Memory B cell (primary cell): ENCODE results near the gene SMARCC2.

Source experiments
- ATAC-seq: fragments of 150-1000 bp; cut with Tn5 transposase; 2 replicates; pipeline ENCODE4 v1.10.0; 2021; ENCODE audit warnings: low read depth, mild to moderate bottlenecking, moderate library complexity
- DNase-seq, 2 donors: peaks; one replicate each; pipeline ENCODE4 v3.0.0; 2022; ENCODE audit warnings: low spot score in 2 of 2
- H3K27ac Mint-ChIP-seq: one replicate; pipeline ENCODE4 v1.8.0; 2022; ENCODE audit warnings: mild to moderate bottlenecking, moderate library complexity, mixed read lengths
- H3K27me3 Mint-ChIP-seq: one replicate; pipeline ENCODE4 v1.8.0; 2022; ENCODE audit warnings: mixed read lengths
- H3K36me3 Mint-ChIP-seq: one replicate; pipeline ENCODE4 v1.8.0; 2022; ENCODE audit warnings: mild to moderate bottlenecking, mixed read lengths
- H3K4me1 Mint-ChIP-seq: one replicate; pipeline ENCODE4 v1.8.0; 2022; ENCODE audit warnings: mixed read lengths
- H3K4me3 Mint-ChIP-seq: one replicate; pipeline ENCODE4 v1.8.0; 2022; ENCODE audit warnings: mild to moderate bottlenecking, moderate library complexity, mixed read lengths
- H3K9me3 Mint-ChIP-seq: one replicate; pipeline ENCODE4 v1.8.0; 2022; ENCODE audit warnings: mixed read lengths

Gene SMARCC2

GRCh38 chr12:56164345-56164729, 24.9 kb downstream of the SMARCC2 start:
- ATAC-seq (no peak), DNase-seq (no peak)
- Mint-ChIP-seq H3K9me3 (no peaks in the 10 kb centered on the region), H3K4me1 (peaks cover 17% of the 10 kb centered on the region), H3K27ac (no peak overlapping the region), H3K4me3 (no peak overlapping the region), H3K36me3 (peaks cover 37% of the 10 kb centered on the region), H3K27me3 (no peaks in the 10 kb centered on the region)

- no peak for DNase-seq
- H3K9me3 Mint-ChIP-seq, result no peaks in the 10 kb centered on the region
- H3K27me3 Mint-ChIP-seq, result no peaks in the 10 kb centered on the region
- no peak for ATAC-seq
- H3K4me3 Mint-ChIP-seq, result no peak overlapping the region
- H3K4me1 Mint-ChIP-seq, result peaks cover 23% of the 10 kb centered on the region
- H3K36me3 Mint-ChIP-seq, result peaks cover 34% of the 10 kb centered on the region
- no peak overlapping the region for H3K27ac Mint-ChIP-seq
Measured at GRCh38 chr12:56163533-56164344, 25.5 kb downstream of the SMARCC2 start.

- DNase-seq (no peak), ATAC-seq (no peak)
- Mint-ChIP-seq H3K9me3 (no peaks in the 10 kb centered on the region), H3K4me3 (no peak overlapping the region), H3K27ac (no peak overlapping the region), H3K36me3 (peaks cover 31% of the 10 kb centered on the region), H3K4me1 (peaks cover 28% of the 10 kb centered on the region), H3K27me3 (no peaks in the 10 kb centered on the region)
Measured at GRCh38 chr12:56162468-56163290, 26.6 kb downstream of the SMARCC2 start.

DNA sequence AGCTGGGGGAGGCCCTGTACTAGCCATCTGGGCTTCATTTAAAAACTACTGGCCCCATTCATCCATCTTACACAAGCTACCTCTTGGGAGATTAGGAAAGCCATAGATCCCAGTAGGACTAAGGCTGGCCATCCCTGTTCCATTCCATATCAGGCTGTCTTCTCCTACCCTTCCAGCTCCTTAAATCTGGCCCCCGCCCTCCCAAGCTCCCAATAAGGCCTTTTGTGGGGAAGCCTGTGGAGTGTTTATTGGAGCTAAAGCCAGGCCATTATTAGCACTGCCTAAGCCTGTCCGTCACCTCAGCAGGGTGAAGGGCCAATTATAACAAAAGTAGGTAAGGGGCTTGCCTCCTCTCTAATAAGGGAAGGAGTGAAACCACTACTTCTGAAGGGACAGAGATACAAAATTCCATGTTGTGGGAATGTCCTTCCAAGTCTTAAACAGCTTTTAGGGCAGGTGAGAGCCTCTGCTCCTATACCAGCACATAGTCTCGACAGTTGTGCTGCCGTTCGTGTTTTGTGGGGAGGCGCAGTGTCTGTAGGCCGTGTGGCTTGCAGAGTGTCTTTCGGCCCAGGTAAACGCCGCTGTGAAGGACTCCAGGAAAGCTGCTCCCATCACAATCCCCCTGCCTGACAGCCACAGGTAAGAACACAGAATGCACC, 27.5 kb downstream of the SMARCC2 start:
- H3K4me3 Mint-ChIP-seq, result no peak overlapping the region
- peaks cover 27% of the 10 kb centered on the region for H3K36me3 Mint-ChIP-seq
- no peak for DNase-seq
- H3K27ac Mint-ChIP-seq, result peak overlapping the region; percentile 98
- peaks cover 30% of the 10 kb centered on the region for H3K4me1 Mint-ChIP-seq
- no peaks in the 10 kb centered on the region for H3K9me3 Mint-ChIP-seq
- ATAC-seq, result no peak
- H3K27me3 Mint-ChIP-seq, result no peaks in the 10 kb centered on the region

- Mint-ChIP-seq H3K36me3 (peaks cover 27% of the 10 kb centered on the region), H3K27ac (peak overlapping the region; percentile 98), H3K9me3 (no peaks in the 10 kb centered on the region), H3K27me3 (no peaks in the 10 kb centered on the region), H3K4me3 (peak overlapping the region; percentile 96), H3K4me1 (peaks cover 30% of the 10 kb centered on the region)
- ATAC-seq, result no peak
- no peak for DNase-seq
Measured at GRCh38 chr12:56160894-56161689, 28.2 kb downstream of the SMARCC2 start.

DNA sequence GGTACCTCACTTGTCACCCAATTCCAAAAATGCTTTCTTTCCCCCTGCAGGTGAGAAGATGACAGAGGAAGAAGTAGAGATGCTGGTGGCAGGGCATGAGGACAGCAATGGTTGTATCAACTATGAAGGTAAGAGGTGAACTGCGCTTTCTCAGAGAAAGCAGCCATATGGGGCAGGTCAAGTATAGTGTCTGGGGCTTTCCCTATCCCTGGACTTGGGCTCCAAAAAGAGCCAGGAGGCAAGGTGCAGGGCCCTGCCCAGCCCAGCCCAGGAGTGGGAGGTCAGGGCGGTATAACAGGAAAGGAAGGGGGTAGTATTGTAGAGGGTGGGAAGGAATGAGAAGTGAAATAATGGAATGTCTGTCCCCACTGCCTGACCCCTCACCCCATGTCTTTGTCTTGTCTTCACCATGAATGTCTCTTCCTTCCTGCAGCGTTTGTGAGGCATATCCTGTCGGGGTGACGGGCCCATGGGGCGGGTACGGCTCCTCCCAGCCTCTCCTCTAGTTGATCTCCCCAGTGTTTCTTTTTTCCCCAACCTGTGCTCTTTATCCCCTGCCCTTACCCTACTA, 29.0 kb downstream of the SMARCC2 start:
- peak overlapping the region; percentile 96 for H3K4me3 Mint-ChIP-seq
- DNase-seq, result no peak
- peaks cover 35% of the 10 kb centered on the region for H3K4me1 Mint-ChIP-seq

GRCh38 chr12:56159482-56160192, 29.6 kb downstream of the SMARCC2 start:
- Mint-ChIP-seq H3K36me3 (peaks cover 27% of the 10 kb centered on the region), H3K4me3 (peak overlapping the region; percentile 96), H3K27me3 (no peaks in the 10 kb centered on the region), H3K27ac (peak overlapping the region; percentile 98), H3K9me3 (no peaks in the 10 kb centered on the region), H3K4me1 (peaks cover 35% of the 10 kb centered on the region)
- ATAC-seq (no peak), DNase-seq (no peak)

More for the DNA sequence above, 29.0 kb downstream of the SMARCC2 start:
- H3K36me3 Mint-ChIP-seq, result peaks cover 27% of the 10 kb centered on the region
- H3K9me3 Mint-ChIP-seq, result no peaks in the 10 kb centered on the region
- ATAC-seq, result no peak
- peak overlapping the region; percentile 98 for H3K27ac Mint-ChIP-seq
- H3K27me3 Mint-ChIP-seq, result no peaks in the 10 kb centered on the region

GRCh38 chr12:56158926-56159461, 30.3 kb downstream of the SMARCC2 start:
- DNase-seq (no peak), ATAC-seq (no peak)
- Mint-ChIP-seq H3K4me1 (peaks cover 35% of the 10 kb centered on the region), H3K27me3 (no peaks in the 10 kb centered on the region), H3K4me3 (peak overlapping the region; percentile 96), H3K36me3 (peaks cover 22% of the 10 kb centered on the region), H3K27ac (peak overlapping the region; percentile 98), H3K9me3 (no peaks in the 10 kb centered on the region)

GRCh38 chr12:56158029-56158925, 31.0 kb downstream of the SMARCC2 start, which contains the start of gene MYL6:
TSS of gene MYL6 (plus strand) at chr12:56158359. CDS start at chr12:56158402, 43 bp downstream.
- H3K4me3 Mint-ChIP-seq, result peak within 1 kb of the TSS; percentile 96
- ATAC-seq, result peak; percentile 90

DNA sequence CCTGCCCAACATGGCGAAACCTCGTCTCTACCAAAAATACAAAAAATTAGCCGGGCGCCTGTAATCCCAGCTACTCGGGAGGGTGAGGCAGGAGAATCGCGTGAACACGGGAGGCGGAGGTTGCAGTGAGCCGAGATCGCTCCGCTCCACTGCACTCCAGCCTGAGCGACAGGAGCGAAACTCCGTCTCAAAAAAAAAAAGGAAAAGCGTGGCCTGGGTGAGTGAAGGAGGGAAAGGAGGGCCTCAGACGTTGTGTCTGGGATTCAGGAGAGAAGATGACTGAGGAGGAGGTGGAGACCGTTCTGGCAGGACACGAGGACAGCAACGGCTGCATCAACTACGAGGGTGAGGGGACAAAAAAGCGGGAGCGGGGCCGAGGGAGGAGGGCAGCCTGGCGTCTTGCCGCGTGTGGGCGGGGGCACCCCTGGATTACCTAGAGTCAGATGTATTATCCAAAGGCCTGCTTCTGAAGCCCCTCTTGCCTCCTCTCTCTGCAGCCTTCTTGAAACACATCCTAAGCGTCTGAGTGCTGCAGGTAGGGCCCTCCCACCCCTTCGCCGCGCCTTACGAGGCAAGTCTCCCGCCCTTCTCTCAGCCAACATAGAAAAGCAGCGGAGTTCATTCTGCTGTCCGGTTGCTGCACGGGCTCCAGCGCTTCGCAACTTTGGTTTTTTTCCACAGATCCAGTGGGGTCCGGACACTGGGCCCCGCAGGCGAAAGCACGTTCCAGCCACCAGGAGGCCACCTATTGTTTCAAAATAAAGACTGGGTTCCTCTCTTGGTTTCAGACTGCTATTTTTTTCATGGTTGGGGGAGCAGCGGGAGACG, 31.9 kb downstream of the SMARCC2 start:
- H3K27me3 Mint-ChIP-seq, result no peaks in the 10 kb centered on the region
- H3K27ac Mint-ChIP-seq, result peak overlapping the region; percentile 98
- no peaks in the 10 kb centered on the region for H3K9me3 Mint-ChIP-seq
- ATAC-seq (peak; percentile 67), DNase-seq (peak; percentile 67 to 74)
- peak overlapping the region; percentile 96 for H3K4me3 Mint-ChIP-seq
- H3K4me1 Mint-ChIP-seq, result peaks cover 38% of the 10 kb centered on the region
- H3K36me3 Mint-ChIP-seq, result peaks cover 17% of the 10 kb centered on the region

More at GRCh38 chr12:56158029-56158925, 31.0 kb downstream of the SMARCC2 start, which contains the start of gene MYL6:
- peak; percentile 77 to 84 for DNase-seq
- Mint-ChIP-seq H3K4me1 (peaks cover 38% of the 10 kb centered on the region), H3K36me3 (peaks cover 20% of the 10 kb centered on the region), H3K9me3 (no peaks in the 10 kb centered on the region), H3K27ac (peak within 1 kb of the TSS; percentile 98), H3K27me3 (no peaks in the 10 kb centered on the region)
